NCI-H1694 treated with DMSO at 0.1 percent for 48 hours (cell line): Measurements from ENCODE around the gene PTCD2.
A peak's percentile ranks its signal among the peaks of the same experiment; 100 is the strongest.

Experiments used
- DNase-seq: peaks from one replicate; lab custom pipeline; 2025; lab: John Stamatoyannopoulos, UW

Gene PTCD2

DNA sequence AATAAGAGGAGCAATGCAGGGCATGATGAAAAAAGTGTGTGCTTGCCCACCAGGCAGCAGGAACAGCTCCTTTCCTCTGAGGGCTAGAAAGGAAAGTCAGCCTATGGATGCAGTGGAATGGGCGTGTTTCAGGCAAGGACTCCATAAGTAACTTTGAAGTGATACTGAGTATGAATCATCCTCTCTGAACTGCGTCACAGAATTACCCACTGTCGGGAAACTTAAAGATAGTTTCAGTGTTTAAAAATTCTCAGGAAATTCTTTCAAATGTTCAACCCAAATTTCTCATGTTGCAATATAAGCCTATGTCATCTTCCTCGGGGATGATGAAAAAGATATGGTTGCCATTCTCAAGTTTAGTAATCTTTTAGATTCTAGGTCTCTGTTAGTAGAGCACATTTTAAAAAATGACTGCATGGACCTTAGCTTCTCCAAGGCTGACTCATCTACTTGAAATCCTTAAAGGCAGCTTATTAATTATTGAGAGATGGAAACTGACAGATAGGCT, 27.7 kb downstream of the PTCD2 start:
- DNase-seq = no peak

DNA sequence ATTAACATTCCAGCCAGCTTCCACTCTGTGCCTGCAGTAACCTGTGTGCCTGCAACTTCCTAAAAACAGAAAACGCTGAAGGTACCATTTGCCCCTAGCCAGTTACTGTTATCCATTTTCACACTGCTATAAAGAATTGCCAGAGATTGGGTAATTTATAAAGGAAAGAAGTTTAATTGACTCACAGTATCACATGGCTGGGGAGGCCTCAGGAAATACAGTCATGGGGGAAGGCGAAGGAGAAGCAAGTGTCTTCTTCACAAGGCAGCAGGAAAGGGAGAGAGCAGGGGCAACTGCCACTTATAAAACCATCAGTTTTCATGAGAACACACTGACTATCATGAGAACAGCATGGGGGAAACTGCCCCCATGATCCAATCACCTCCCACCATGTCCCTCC, 31.2 kb downstream of the PTCD2 start:
- no peak for DNase-seq

DNA sequence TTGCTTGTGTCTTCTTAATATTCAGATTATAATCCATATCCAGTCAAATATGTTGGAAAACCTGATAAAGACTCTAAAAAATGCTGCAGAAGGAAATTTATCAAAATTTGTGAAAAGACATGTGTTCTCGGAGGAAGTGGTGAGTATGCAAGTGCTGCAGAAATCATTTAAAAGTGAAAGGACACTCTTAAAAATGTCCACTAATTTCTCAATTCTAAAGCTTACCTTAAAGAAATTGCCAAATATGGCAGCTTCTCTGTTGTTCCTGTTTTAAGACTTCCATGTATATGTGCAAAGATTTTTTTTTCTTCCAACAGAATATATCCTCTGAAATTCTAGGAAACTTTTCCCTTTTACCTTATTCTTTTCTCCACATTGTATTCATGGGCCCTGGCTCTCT, 32.4 kb downstream of the PTCD2 start:
- DNase-seq = no peak

DNA sequence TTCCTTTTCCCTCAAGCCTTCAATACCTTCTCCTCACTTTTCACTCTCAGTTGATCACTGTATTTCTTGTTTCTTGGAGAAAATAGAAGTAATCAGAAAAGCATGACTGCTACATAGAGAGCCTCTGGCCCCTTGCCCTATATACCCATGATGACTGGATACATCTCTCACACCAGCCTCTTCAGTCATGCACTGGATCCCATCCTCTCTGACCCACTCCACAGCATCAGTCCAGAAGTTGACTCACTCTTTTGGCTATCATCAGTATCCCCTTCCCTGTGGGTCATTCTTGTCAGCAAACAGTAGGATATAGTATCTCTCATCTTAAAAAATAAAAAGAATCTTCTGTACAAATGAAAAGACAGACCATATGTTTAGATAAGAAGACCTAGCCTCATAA, 32.9 kb downstream of the PTCD2 start:
- no peak for DNase-seq

DNA sequence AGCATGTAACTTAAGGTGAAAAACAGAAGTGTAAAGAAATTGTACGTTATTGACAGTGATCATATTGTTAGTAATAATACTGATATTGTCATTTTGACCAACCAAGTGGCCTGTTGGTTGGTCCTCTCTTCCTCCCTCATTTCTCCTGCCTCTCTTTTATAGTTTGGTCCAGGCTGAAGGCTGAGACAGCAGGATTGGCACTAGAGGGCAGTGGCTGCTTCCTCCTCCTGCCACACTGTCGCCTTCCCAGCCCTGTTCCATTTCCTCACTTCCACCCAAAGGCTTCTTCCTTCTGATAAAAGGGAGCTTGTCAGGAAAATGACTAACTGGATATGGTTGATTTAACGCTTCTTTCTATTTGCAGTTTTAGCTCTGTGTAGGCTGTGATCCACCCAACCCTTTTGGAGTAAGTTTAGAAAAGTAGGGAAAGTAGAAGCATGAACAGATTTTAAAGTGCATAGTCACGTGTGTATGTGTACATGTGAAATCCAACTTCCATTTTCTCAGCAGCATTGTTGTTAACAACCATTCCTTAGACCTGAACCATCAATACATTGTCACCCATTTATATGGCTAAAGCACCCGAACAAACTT, 35.6 kb downstream of the PTCD2 start:
- DNase-seq = peak; percentile 7

DNA sequence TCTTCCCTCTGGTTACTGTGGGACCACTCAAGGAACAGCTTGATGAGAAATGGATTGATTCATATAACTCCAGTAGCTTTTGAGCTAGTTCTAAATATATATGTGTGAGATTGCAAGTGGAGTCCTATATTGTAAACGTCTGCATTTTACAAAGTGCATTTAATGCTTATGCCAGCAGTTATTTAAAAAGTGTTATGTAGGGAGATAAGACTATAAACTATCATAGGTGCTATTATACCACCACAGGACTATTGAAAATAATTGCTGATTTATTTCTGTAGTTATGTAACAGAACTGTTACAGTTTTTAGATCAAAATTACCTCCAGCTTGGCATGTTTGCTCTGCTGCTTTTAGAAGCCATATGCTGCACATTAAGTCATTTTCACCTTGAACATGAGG, 36.2 kb downstream of the PTCD2 start:
- peak; percentile 11 for DNase-seq

DNA sequence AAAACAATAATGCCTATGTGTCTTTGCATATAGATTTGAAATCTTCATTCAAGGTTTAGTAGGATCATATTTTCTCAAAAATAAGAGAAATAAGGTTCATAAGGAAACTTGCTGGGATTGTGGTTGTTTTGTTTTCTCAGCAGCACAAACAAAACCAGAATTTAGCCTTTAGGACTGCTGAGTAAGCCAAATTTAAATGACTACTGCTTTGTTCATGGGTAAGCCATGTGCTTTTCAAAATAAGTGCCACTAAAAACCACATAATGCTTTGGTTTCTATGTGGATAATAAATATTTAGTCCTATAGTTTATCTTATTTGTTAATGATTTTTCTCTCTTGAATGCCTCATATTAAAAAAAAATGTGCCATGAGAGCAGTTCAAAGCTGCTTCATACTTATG, 38.8 kb downstream of the PTCD2 start:
- no peak for DNase-seq

DNA sequence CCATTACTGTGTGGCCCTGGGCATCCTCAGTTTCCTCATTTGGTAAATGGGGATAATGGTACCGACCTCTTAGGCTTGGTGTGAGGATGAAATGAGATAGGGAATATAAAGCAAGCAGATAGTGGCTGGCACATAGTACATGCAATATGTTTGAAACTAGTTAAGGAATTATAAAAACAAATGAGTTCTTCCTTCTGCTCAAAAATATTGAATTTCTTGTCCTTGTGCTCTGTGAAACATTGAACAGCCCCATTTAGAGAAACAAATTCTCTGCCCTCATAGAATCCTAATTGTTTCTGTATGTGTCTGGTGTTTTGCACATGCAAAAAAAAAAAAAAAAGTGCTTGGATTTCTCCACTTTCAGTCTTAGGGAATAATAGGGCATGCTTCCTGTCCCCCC, 39.7 kb downstream of the PTCD2 start:
- no peak for DNase-seq

DNA sequence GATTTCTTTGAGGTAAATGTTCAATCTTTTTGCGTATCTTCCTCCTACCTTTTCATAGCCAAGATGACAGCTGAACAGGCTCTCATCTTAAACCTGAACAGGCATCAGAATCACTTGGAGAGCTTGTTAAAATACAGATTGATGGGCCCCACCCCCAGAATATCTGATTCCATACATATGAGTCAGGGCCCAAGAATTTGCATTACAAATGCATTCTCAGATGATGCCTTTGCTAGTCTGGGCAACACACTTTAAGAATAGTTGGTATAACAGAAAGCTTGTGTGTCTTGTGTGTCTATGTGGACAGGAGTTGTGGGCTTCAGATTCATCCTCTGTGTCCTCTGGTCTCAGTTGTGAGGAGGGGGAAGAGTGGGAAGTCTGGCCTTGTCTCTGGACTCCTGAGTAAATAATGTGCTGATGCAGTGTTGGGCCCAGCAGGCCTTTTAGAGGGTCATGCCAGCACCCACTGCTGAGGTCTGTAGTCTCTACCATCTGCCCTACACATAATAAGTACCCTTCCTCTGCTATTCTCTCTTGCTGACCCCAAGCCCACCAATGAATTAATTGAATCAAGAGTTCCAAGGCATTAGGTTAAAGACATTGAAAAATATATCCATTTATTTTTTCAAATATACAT, 43.1 kb downstream of the PTCD2 start:
- DNase-seq = no peak

DNA sequence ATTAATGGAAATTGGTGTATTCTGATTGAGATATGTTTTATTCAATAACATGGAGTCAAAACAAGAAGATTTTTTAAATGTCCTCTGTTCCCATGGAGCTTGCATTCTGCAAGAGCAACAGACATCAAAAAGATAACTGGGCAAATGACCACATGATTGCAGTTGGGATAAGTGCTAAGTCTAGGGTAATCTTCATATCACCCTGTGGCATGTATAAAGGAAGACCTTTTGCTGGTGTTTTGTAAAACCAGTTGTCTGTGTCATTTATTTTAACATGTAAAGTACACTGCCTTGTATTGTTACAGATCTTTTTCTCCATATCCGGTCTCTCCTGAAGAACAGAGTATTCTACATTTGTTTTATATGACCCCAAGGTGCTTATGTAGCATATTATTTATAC, 44.0 kb downstream of the PTCD2 start:
- DNase-seq = no peak

DNA sequence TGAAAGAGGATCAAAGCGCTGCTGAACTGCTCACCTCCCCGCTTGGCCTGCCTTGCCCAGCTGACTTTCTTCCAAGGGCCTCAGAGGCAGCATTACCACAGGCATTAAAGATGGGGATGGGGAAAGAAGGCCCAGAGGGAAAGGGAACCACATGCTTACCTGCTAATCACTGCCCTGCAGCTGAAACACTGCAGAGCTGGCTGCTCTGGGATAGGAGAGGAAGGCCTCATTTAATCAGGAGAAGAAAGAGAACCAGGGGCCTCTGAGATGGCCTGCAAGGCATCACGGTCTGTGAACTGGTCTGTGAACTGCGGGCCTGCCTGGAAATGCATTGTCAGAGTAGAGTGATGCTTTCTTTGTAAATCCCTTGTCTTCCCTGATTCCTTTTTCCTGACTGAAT, 44.8 kb downstream of the PTCD2 start:
- no peak for DNase-seq

DNA sequence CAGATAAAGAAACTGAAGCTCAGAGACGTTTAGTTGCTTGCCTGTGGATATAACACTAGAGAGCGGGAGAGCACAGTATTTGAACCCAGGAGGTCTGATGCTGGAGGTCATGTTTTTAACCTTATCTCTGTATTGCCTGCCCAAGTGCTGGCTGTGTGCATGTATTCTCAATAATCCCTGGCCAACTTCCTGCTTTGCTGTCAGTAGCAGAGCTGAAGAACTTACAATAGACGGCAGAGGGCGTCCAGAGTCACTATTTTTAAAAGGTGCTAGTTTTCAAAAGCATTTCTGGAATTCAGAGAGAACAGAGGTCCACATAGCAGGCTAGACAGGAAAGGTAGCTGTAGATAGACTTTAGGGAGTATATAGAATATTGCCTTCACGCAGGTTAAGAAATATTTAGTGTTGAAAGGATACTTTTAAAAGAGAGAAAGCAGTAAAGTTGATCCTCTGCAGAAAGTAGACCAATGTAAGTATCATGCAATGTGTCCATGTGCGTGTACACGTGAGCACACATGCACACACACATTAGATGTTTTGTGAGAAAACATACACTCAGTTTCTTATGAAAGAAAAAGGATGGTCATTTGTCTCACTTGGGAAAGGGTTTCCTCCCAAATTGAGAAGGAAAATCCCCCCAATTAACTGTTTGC, 46.3 kb downstream of the PTCD2 start:
- peak; percentile 76 for DNase-seq

DNA sequence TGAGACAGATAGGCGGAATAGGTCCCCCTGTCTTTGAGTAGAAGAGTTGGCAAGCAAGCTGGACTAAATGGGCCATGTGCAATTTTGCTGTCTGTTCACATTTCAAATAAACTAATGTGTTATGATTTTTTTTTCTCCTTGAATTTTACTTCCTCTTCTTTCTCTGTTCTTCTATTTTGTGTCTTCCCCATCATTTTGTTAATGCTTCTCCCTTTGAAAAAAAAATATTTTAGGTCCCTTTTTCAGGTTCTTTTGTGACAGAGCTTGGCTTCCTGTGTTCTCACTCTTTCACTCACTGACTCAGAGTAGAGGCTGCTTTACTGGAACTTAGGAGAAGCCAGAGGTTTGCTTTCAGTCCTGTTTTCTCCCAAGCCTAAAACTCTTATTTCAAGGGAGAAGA, 48.1 kb downstream of the PTCD2 start:
- DNase-seq = no peak

DNA sequence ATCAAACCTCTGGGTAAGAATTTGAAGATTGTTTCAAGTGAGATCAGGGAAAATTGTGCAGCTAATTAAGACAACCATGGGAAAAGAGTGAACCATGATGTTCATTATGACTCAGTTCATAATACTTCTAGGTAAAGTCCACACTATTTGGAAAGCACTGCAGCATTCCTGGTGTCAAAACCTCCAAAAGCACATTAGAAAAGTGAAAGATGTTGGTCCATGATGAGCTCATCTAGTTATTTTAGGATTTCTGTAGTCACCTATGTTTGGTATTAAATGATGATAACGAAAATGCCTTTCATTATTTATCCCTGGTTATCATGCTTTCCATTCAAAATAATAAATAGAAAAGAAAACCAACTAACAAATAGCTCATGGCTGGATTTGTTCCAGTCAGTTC, 49.1 kb downstream of the PTCD2 start:
- no peak for DNase-seq

DNA sequence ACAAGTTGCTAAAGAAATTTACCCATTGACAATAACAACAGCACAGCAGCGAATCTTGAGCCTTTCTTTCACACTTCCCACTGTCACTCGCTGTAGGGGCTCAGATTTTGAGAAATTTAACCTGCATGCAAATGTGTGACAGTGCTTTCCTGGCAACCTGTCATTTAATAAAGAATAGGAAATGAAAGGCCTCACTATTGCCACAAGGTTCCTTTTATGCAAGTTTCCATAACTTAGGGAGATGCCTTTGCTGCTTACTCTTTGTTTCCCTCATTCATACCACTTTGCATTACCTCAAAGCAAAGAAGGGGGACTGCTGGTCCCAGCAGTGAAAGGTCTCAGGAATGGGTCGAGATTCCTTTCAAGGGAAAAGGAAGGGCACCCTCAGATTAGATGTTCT, 49.5 kb downstream of the PTCD2 start:
- no peak for DNase-seq

DNA sequence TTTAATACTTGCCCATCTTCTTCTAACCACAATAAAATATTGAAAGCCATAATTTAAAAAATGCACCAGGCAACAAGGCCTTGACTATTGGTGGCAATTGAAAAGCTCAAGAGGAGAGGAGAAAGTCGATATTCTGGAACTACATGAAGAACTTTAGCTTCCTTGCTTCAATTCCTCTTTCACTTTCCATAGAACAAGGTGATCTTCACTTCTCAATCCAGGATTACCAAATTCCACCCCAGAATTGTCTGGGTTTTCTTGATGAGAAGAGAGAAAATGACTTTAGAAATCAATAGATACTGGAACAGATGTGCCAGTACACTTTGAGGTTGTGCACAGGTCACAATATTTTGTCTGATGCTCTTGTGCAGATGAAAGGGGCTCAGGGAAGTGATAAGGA, 52.2 kb downstream of the PTCD2 start:
- DNase-seq = no peak

DNA sequence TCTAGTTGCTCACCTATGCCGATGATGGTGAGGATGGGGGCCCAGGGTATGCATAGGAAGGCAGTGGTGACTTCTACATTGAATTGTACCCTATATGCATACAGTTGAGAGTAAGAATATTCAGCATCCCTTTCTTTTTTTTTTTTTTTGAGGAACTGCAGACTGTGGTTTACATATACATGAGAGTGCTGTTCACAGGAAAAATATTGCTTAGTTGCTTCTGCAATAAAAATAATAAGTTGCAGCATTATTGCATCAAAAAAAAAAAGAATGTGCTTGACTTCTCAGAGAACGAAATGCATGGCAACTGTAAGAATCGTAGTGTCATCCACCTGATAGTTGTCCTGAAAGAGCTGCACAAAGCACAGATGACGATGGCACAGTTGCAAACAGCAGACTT, 52.8 kb downstream of the PTCD2 start:
- DNase-seq = no peak

DNA sequence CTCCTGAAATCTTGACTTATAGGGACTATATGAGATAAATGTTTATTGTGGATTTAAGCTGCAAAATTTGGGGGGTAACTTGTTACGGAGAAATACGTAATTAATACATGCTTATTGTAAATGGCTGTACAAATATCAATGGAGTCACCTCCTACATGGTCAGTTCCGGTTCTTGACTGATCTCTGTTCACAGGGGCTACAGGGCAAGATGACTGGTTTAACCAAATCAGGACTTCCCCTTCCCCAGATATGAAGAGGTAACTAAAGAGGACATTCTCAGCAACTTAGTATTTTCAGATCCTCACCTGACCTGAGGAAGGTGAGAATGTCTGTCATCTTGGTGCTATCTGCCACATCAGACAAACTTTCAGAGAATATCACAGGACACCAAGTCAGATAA, 54.7 kb downstream of the PTCD2 start:
- no peak for DNase-seq

DNA sequence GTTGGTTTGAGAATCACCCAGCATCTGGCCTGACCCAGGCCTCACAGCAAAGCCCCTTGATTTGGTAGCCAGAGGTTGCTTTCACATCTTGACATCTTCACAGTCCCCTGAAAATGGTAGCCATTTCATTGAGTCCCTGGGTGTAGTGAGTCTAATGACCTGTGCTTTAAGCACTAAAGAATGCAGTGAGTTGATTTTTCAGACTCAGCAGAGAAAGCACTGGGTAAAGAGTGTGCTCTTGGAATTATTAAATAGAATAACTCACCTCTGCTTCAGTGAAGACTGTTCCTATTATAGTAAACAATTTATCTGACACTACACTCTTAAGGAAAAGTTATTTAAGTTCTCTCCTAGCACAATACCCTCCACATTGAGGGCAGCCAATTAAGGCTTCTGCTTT, 56.2 kb downstream of the PTCD2 start:
- no peak for DNase-seq

DNA sequence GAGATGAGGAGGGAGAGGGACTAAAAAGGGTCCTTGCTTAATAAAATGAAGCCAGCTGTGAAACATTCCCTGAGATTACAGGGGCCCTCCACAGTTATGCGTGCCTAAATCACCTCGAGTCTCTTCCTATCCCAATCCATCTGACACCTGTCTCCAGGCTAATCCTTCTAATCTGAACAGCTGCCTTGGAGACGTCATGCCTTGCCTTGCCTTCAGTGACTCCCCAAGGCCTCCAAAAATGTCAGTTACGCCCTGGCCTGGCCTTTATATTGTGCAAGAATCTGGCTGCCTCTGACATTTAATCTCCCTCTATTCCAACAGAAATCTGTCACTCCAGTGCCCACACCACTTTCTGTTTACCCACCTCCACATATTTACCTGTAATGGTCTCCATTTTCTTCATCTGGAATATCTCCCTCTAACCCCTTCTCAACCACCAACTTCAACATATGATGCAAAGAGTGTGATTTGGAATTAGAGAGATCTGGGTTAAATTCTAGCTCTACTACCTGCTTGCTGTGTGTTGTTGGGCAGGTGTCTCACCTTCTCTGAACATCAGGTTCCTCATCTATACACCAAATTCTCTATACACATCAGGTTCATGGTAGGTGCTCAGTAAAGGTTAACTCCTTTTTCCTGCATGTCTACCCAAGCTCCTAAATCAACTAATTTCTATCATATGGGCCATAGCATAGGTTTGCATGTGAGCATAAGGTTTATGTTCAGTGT, 57.9 kb downstream of the PTCD2 start:
- DNase-seq = no peak

DNA sequence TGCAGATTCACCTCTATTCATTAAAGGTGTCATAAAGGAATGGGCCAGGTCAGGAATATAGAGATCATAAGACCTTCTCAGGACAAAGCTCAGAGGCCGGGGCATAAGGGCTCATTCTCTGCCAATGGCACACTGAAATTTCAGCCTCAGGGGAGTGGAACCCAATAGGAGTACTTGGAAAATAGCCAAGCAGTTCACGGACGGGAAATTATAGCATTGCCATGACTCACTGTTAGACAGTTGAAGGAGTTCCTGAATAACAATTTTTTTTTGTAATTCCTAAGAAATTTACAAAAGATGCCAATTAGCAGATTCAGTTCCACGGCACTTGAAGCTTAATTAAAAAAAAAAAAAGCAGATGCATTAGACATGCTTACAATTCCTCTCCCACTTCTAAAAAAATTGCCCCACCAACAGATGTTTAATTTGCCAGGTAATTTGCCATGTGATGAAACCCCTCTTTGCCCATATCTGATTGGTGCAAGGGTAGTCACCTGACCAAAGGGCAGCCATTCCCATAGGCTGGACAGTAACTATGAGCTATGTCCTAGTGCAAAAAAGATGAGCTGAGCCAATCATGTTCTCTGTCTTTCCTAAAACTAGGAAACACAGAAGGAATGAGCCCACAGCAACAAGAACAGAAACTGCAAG, 58.6 kb downstream of the PTCD2 start:
- peak; percentile 30 for DNase-seq

DNA sequence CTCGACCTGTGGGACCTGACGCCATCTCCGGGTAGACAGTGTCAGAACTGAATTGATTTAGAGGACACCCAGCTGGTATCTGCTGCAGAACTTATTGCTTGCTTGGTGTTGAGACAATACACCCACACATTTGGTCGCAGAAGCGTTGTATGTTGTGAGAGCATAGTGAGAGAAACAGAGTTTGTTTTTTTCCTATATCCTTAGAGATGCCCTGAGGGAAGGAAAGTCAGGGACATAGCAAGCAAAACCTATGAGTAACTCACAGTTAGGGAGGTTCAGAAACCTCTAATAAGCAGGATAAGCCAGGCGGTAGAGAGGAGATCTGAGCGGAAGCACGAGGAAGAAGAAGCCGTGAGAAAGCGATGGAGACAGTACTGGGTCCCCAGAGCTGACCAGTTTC, 59.8 kb downstream of the PTCD2 start:
- DNase-seq = no peak
